ENCODE results near the gene EMX1. TPM values are rescaled to one million over a fixed set of nuclear protein-coding genes. Genes with fewer than 3 reads are reported as not detected.

The EMX1 gene
- total RNA-seq, 4 donors from 2014 or later = not detected

GRCh38 chr2:72961036-72961720, 43.9 kb downstream of the EMX1 start:
- DNase-seq (ENCODE audit: extremely low spot score) = no peak
- Histone ChIP-seq H3K9me3 (no peaks in the 10 kb centered on the region), H3K4me3 (no peak overlapping the region), H3K27me3 (no peaks in the 10 kb centered on the region), H3K27ac (replicated peaks in 1 of 4) (no peak overlapping the region), H3K4me1 (no peaks in the 10 kb centered on the region), H3K36me3 (peaks cover 0 to 29% (median 22%) of the 10 kb centered on the region in 4 donors)
- 94% methylated on average over 21 of the region's 27 CpGs for WGBS
- TF ChIP-seq CTCF (IDR thresholded peaks at IDR 0.05) = no peak
- TF ChIP-seq EP300 (IDR thresholded peaks at IDR 0.05) = no peak
- no peak for TF ChIP-seq POLR2A (IDR thresholded peaks at IDR 0.05; ENCODE audit: low read depth)
- no peak for TF ChIP-seq POLR2AphosphoS5 (IDR thresholded peaks at IDR 0.05)
- intact Hi-C loops (cut with DNase I) = no loop called here

GRCh38 chr2:72961853-72962468, 44.6 kb downstream of the EMX1 start:
- H3K27ac ChIP-seq (replicated peaks in 1 of 4) = no peak overlapping the region
- WGBS = 96% methylated on average over 3 of the region's 8 CpGs
- H3K4me3 ChIP-seq = no peak overlapping the region
- H3K4me1 ChIP-seq = no peaks in the 10 kb centered on the region
- no peaks in the 10 kb centered on the region for H3K27me3 ChIP-seq
- no peaks in the 10 kb centered on the region for H3K9me3 ChIP-seq
- DNase-seq (ENCODE audit: extremely low spot score) = no peak
- peaks cover 0 to 30% (median 18%) of the 10 kb centered on the region in 4 donors for H3K36me3 ChIP-seq
- TF ChIP-seq EP300 (IDR thresholded peaks at IDR 0.05) (no peak), POLR2AphosphoS5 (IDR thresholded peaks at IDR 0.05) (no peak), POLR2A (IDR thresholded peaks at IDR 0.05; ENCODE audit: low read depth) (no peak), CTCF (IDR thresholded peaks at IDR 0.05) (no peak)
- intact Hi-C loops (cut with DNase I) = no loop called here

- WGBS = 82% methylated on average over 7 of the region's 7 CpGs
- Histone ChIP-seq H3K36me3 (peaks cover 0 to 32% (median 17%) of the 10 kb centered on the region in 4 donors), H3K9me3 (no peaks in the 10 kb centered on the region), H3K27ac (replicated peaks in 1 of 4) (no peak overlapping the region), H3K27me3 (no peaks in the 10 kb centered on the region), H3K4me3 (no peak overlapping the region), H3K4me1 (no peaks in the 10 kb centered on the region)
- intact Hi-C loops (cut with DNase I) = no loop called here
- TF ChIP-seq POLR2AphosphoS5 (IDR thresholded peaks at IDR 0.05) (no peak), CTCF (IDR thresholded peaks at IDR 0.05) (no peak), EP300 (IDR thresholded peaks at IDR 0.05) (no peak), POLR2A (IDR thresholded peaks at IDR 0.05; ENCODE audit: low read depth) (no peak)
- DNase-seq (ENCODE audit: extremely low spot score) = no peak
Observed at GRCh38 chr2:72962911-72963310, 45.6 kb downstream of the EMX1 start.

- 84% methylated on average over 10 of the region's 10 CpGs for WGBS
- no peak for DNase-seq (ENCODE audit: extremely low spot score)
- peaks cover 0 to 32% (median 16%) of the 10 kb centered on the region in 4 donors for H3K36me3 ChIP-seq
- intact Hi-C loops (cut with DNase I) = no loop called here
- H3K4me1 ChIP-seq = no peaks in the 10 kb centered on the region
- no peaks in the 10 kb centered on the region for H3K27me3 ChIP-seq
- H3K9me3 ChIP-seq = no peaks in the 10 kb centered on the region
- TF ChIP-seq POLR2AphosphoS5 (IDR thresholded peaks at IDR 0.05) = no peak
- no peak for TF ChIP-seq EP300 (IDR thresholded peaks at IDR 0.05)
- no peak for TF ChIP-seq CTCF (IDR thresholded peaks at IDR 0.05)
- no peak for TF ChIP-seq POLR2A (IDR thresholded peaks at IDR 0.05; ENCODE audit: low read depth)
- no peak overlapping the region for H3K27ac ChIP-seq (replicated peaks in 1 of 4)
- H3K4me3 ChIP-seq = no peak overlapping the region
Observed at GRCh38 chr2:72963423-72964145, 46.3 kb downstream of the EMX1 start.

Data from esophagus muscularis mucosa (tissue), 4 donors.